B cell (primary cell): Measurements from ENCODE around the gene PDCD6IP. TPM values are rescaled to one million over a fixed set of nuclear protein-coding genes. Genes with fewer than 3 reads are reported as not detected.

Source experiments
- polyA plus RNA-seq: library from polyadenylated mRNA; depleted of rRNA; stranded (reverse); fragments of >200 nt; gene quantifications from 2 replicates; pipeline ENCODE4 v1.2.3, GENCODE V29; 2012
- total RNA-seq, 2 donors: library from RNA; stranded (reverse); fragments of 120-200 nt in 1 of 2; gene quantifications; 1 replicate in 1 of 2; 2 replicates in 1 of 2; pipeline versions ENCODE4 v1.2.3 to v1.2.4, GENCODE V29; 2013 to 2022

PDCD6IP gene
- total and polyA plus RNA-seq, 2 donors (not counting 1 experiment from before 2014, with no cell fraction given) = 103 to 276 TPM

Other genes starting within 250 kb of the PDCD6IP start
- gene CLASP2, start 80.4 kb upstream of the PDCD6IP start, total RNA-seq = 109 and 113 TPM in 2 replicates
- gene CLASP2, start 80.4 kb upstream of the PDCD6IP start, polyA plus RNA-seq = 10.7 and 15.0 TPM in 2 replicates